K562 (cell line): Measurements from ENCODE around the gene C1QTNF7. TPM values are rescaled to one million over a fixed set of nuclear protein-coding genes. Genes with fewer than 3 reads are reported as not detected.

Experiments used
- ATAC-seq: fragments of 200-7000 bp; cut with Tn5 transposase; 3 replicates; pipeline ENCODE4 v1.9.1; 2020; ENCODE audit warnings: moderate library complexity
- BruUV-seq: library from RNA; stranded (reverse); fragments of 400-500 nt; replicated peaks from 2 replicates; lab custom pipeline; 2021; lab: Mats Ljungman, UMichigan
- CTCF ChIA-PET: fragments of 300-600 bp; formaldehyde crosslinking; extraction: SDS; loops from one replicate; lab custom pipeline; 2021; ENCODE audit warnings: low intra/inter-chr PET ratio; lab: Yijun Ruan, JAX
- POLR2A ChIA-PET: fragments of 300-600, 350-650 bp; sonication (Branson Sonifier 250); formaldehyde crosslinking; extraction: SDS; loops from one replicate; lab custom pipeline; 2021; ENCODE audit warnings: antibody characterized with exemption, inconsistent platforms; lab: Yijun Ruan, JAX
- DNase-seq, 4 experiments: peaks; one replicate each; pipeline versions ENCODE4 v3.0.0 to v3.0.0-alpha.2; 2011 to 2018; ENCODE audit warnings: low spot score in 3 of 4, mixed read lengths in 3 of 4; ENCODE audit errors: extremely low read depth in 1 of 4
- FAIRE-seq: peaks from 2 replicates; lab custom pipeline; 2011; peaks lifted over from hg19 to GRCh38; lab: Jason Lieb, UNC
- H2AFZ ChIP-seq: 2 replicates; pipeline ENCODE4 v1.6.0; 2011; ENCODE audit warnings: low read depth, low read length, control low read depth, inconsistent platforms
- H3K27ac ChIP-seq: fragments of 200-600 bp; 3 replicates; pipeline ENCODE4 v1.8.0; 2011; ENCODE audit warnings: low read depth, mild to moderate bottlenecking, control low read depth, inconsistent platforms, low read length, moderate library complexity, mixed read lengths; ENCODE audit errors: extremely low read depth
- H3K27me3 ChIP-seq, 2 experiments: fragments of 300-600 bp in 1 of 2; 2 replicates in 1 of 2; 3 replicates in 1 of 2; pipeline versions ENCODE4 v1.6.0 to v1.8.0; 2011; ENCODE audit warnings: inconsistent platforms in 2 of 2, low read length in 2 of 2, mild to moderate bottlenecking in 1 of 2, mixed read lengths in 1 of 2, moderate library complexity in 1 of 2; ENCODE audit not compliant: control insufficient read depth in 2 of 2, insufficient read depth in 2 of 2
- H3K36me3 ChIP-seq: fragments of 300-600 bp; 3 replicates; pipeline ENCODE4 v1.8.0; 2011; ENCODE audit warnings: mild to moderate bottlenecking, low read length, inconsistent platforms; ENCODE audit not compliant: control insufficient read depth, insufficient read depth
- H3K4me1 ChIP-seq, 2 experiments: fragments of 200-600 bp in 1 of 2; replicated peaks in 1 of 2; 2 replicates in 1 of 2; 3 replicates in 1 of 2; pipeline versions ENCODE4 v1.5.1 to v1.8.0; 2011; ENCODE audit warnings: inconsistent platforms in 2 of 2, low read length in 2 of 2, mild to moderate bottlenecking in 1 of 2, mixed read lengths in 1 of 2, moderate library complexity in 1 of 2; ENCODE audit not compliant: control insufficient read depth in 2 of 2, insufficient read depth in 2 of 2
- H3K4me2 ChIP-seq: 2 replicates; pipeline ENCODE4 v1.6.1; 2011; ENCODE audit warnings: low read length, control low read depth, inconsistent platforms, mixed read lengths; ENCODE audit not compliant: insufficient read depth
- H3K4me3 ChIP-seq: fragments of 200-600 bp; sonication (generic), shearing (Covaris generic); 2 replicates; pipeline ENCODE4 v1.5.1; 2016; ENCODE audit warnings: control low read depth, inconsistent platforms
- H3K79me2 ChIP-seq: fragments of 200-600 bp; 3 replicates; pipeline ENCODE4 v1.8.0; 2011; ENCODE audit warnings: low read length, inconsistent platforms; ENCODE audit not compliant: control insufficient read depth, insufficient read depth
- H3K9ac ChIP-seq, 2 experiments: 2 replicates each; pipeline versions ENCODE4 v1.6.0 to v1.6.1; 2011; ENCODE audit warnings: low read depth in 2 of 2, low read length in 2 of 2, control low read depth in 1 of 2, inconsistent platforms in 1 of 2, mild to moderate bottlenecking in 1 of 2, mixed read lengths in 1 of 2; ENCODE audit not compliant: insufficient read depth in 1 of 2
- H3K9me1 ChIP-seq: one replicate; pipeline ENCODE4 v1.6.0; 2011; ENCODE audit warnings: inconsistent platforms, mild to moderate bottlenecking, low read length, moderate library complexity; ENCODE audit not compliant: control insufficient read depth, insufficient read depth
- H3K9me3 ChIP-seq: replicated peaks from 2 replicates; pipeline ENCODE4 v1.5.1; 2011; ENCODE audit warnings: low read depth, low read length, inconsistent platforms; ENCODE audit not compliant: control insufficient read depth, insufficient read depth
- H4K20me1 ChIP-seq: replicated peaks from 2 replicates; pipeline ENCODE4 v1.6.1; 2011; ENCODE audit warnings: low read length, inconsistent platforms, mixed read lengths; ENCODE audit not compliant: control insufficient read depth, insufficient read depth
- FOXJ3 ChIP-seq: sonication (generic); formaldehyde crosslinking; IDR thresholded peaks from 2 replicates; pipeline ENCODE4 v1.4.0; 2020; ENCODE audit warnings: mild to moderate bottlenecking, missing genetic modification reagents
- KLF10 ChIP-seq: fragments of 250-450 bp; sonication (Bioruptor Pico); IDR thresholded peaks from 2 replicates; pipeline ENCODE4 v1.6.1; 2021; ENCODE audit warnings: matching md5 sums
- NFRKB ChIP-seq: fragments of 450-650 bp; IDR thresholded peaks from 2 replicates; pipeline ENCODE4 v1.6.1; 2016; ENCODE audit warnings: low read depth
- SETDB1 ChIP-seq: IDR thresholded peaks from one replicate; pipeline ENCODE4 v1.6.1; 2012; ENCODE audit warnings: low read length, control low read depth, inconsistent platforms
- SRSF9 ChIP-seq: fragments of 200-400 bp; formaldehyde crosslinking; IDR thresholded peaks from 2 replicates; pipeline ENCODE4 v1.6.1; 2017; ENCODE audit warnings: low read depth, low read length, borderline replicate concordance
- TEAD1 ChIP-seq, 2 experiments: fragments of 450-650 bp in 1 of 2; sonication (generic) in 1 of 2; formaldehyde crosslinking; IDR thresholded peaks; 2 replicates each; pipeline versions ENCODE4 v1.4.0 to v1.8.0; 2020 to 2022; ENCODE audit warnings: mild to moderate bottlenecking in 2 of 2, missing genetic modification reagents in 1 of 2
- WGBS: fragments of 100-300 bp; shearing (Covaris generic); methylation state at CpG from one replicate; pipeline ENCODE4 v1.1.6; 2016; ENCODE audit warnings: low coverage, mixed read lengths; ENCODE audit not compliant: insufficient coverage; ENCODE audit errors: missing lambda C conversion rate; 5-methylcytosine and 5-hydroxymethylcytosine counted together
- in situ Hi-C: fragments of 300-500 bp; cut with MboI; formaldehyde crosslinking; loops from 4 replicates; pipeline ENCODE4 v1.15.0; 2018; ENCODE audit warnings: inconsistent platforms, mixed read lengths
- intact Hi-C: fragments of 100-400 bp; cut with micrococcal nuclease; formaldehyde crosslinking; loops from 2 replicates; pipeline ENCODE4 v1.14.2; 2022
- polyA plus RNA-seq, 8 experiments: library from polyadenylated mRNA; depleted of rRNA in 4 of 8; stranded (reverse) in 5 of 8; unstranded in 3 of 8; fragments of >200 nt; fragmentation: Nextera tagmentation in 2 of 8; fragmentation: Illumina TruSeq in 1 of 8; extraction: Ambion mirVana in 2 of 8; extraction: Trizol in 1 of 8; gene quantifications; 2 replicates each; pipeline versions ENCODE4 v1.2.1 to v1.2.3, GENCODE V29; 2011 to 2014; ENCODE audit warnings: inconsistent platforms in 1 of 8, missing spikeins in 1 of 8
- total RNA-seq, 7 experiments: library from RNA; depleted of rRNA in 6 of 7; stranded (reverse); fragments of >200 nt in 6 of 7; fragmentation: Illumina TruSeq in 2 of 7; extraction: Trizol in 2 of 7; gene quantifications; 2 replicates each; pipeline versions ENCODE4 v1.2.1 to v1.2.3, GENCODE V29; 2011 to 2021; ENCODE audit warnings: low replicate concordance in 1 of 7

Gene C1QTNF7
- total and polyA plus RNA-seq, 9 of the 15 experiments (the other 6 are each of a cell fraction or from before 2014, with no cell fraction given) = not detected

DNA sequence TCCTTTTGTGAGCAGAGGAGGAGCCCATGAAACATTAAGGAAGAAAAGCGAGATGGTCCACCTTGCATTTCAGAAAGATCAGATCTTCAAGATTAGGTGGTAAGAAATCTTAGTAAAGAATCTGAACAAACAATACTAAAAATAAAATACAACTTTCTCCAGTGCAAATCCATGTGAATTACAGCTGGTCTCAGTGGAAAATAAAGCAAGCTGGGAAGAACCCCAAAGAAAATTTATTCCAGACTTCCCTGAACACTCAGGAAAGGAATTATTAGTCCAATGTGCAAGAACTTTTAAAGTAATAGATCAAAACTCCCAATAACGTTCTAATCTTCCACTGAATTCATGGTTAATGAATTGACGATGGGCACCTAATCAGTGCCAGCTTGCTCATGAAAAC lies 37.3 kb upstream of the C1QTNF7 start:
- in situ Hi-C loops (loop anchor here (10.0 kb wide), 1 partner anchor 156 kb away; no protein-coding TSS in a partner anchor), intact Hi-C loops (loop anchor here (10.0 kb wide), 1 partner anchor 1736 kb away; no protein-coding TSS in a partner anchor)
- ATAC-seq = no peak
- H3K36me3 ChIP-seq = no peaks in the 10 kb centered on the region
- H4K20me1 ChIP-seq = no peaks in the 10 kb centered on the region
- no peak overlapping the region for H3K27ac ChIP-seq
- no TSS peak for BruUV-seq
- H3K4me3 ChIP-seq = no peak overlapping the region
- TF ChIP-seq SRSF9 (no peak), TEAD1 (CRISPR knock-in tag; IDR thresholded peaks at IDR 0.05) (no peak), SETDB1 (no peak), KLF10 (no peak), NFRKB (no peak), FOXJ3 (no peak)
- DNase-seq = no peak
- no peak for FAIRE-seq
- ChIA-PET CTCF (no interaction called here), POLR2A (no interaction called here)
- H2AFZ ChIP-seq = no peak overlapping the region
- H3K27me3 ChIP-seq = no peaks in the 10 kb centered on the region
- H3K9me3 ChIP-seq = no peaks in the 10 kb centered on the region
- H3K9ac ChIP-seq = no peak overlapping the region
- 0% methylated on average over 3 of the region's 3 CpGs for WGBS
- no peak overlapping the region for H3K4me2 ChIP-seq
- no peaks in the 10 kb centered on the region for H3K9me1 ChIP-seq
- no peaks in the 10 kb centered on the region for H3K79me2 ChIP-seq
- no peaks in the 10 kb centered on the region for H3K4me1 ChIP-seq
